Inflammatory macrophage treated with lipopolysaccharide for 4 hours (primary cell): ENCODE data around the gene NSRP1.
"Not testable (repeated sequence)": the region's sequence is repeated elsewhere in the genome, so short reads cannot be mapped to it uniquely, and the experiment has no call there.

Experiments used
- DNase-seq: peaks from one replicate; pipeline ENCODE4 v3.0.0-alpha.2; 2020

Gene NSRP1, protein sequence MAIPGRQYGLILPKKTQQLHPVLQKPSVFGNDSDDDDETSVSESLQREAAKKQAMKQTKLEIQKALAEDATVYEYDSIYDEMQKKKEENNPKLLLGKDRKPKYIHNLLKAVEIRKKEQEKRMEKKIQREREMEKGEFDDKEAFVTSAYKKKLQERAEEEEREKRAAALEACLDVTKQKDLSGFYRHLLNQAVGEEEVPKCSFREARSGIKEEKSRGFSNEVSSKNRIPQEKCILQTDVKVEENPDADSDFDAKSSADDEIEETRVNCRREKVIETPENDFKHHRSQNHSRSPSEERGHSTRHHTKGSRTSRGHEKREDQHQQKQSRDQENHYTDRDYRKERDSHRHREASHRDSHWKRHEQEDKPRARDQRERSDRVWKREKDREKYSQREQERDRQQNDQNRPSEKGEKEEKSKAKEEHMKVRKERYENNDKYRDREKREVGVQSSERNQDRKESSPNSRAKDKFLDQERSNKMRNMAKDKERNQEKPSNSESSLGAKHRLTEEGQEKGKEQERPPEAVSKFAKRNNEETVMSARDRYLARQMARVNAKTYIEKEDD

GRCh38 chr17:30116661-30117551 is at the start of gene NSRP1:
NSRP1 (plus strand) TSS chr17:30116816; CDS start chr17:30116844, 28 bp downstream.
- DNase-seq = peak; percentile 96

DNA sequence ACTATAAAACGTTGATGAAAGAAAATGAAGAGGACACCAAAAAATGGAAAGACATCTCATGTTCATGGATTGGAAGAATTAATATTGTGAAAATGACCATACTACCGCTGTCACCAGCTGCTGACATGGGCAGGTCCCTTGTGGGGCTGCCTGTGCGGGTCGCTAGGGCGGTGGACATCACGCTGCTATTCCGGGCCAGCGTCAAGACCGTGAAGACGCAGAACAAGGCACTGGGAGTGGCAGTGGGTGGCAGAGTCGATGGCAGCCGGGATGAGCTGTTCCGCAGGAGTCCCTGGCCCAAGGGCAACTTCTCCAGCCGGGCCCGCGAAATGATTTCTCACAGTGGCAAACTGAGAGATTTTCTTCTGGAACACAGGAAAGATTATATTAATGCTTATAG is 48.2 kb upstream of the NSRP1 start:
- no peak for DNase-seq

- DNase-seq = no peak
Measured at GRCh38 chr17:30074254-30074653, 42.4 kb upstream of the NSRP1 start.

DNA sequence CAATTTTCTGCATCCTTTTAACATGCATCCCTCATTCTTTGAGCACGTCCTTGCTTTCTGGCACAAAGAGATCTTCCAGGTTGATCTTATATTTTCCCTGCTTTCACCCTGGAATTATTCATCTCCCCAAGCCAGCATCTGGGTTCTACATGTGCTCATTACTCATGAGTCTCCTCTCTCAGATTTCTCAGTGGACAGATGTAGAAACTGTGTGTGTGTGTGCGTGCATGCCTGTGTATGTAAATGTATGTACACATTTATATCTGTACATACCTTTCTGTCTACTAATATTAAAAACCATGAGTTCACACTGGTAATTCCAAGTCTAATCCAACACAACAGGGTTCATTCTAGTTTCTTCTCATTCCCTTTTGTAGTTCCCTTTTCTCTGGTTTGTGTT is 41.9 kb upstream of the NSRP1 start:
- DNase-seq = no peak

DNA sequence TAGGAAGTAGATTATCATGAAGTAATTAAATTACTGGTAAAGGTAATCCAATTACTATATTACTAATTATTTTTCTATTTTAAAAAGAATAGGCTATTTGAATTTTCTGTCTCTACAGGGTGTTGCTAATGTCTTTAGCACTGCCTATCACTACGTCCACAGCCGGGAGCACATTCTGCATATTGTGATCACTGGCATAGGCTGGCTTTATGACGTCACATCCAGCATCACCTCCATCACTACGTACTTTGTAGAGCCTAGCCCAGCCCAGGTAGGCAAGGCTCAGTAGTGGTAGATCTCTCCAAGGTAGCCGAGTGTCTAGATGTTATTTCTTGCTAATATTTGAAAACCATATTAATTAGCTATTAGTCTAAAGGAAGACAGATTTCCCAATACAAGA is 33.8 kb upstream of the NSRP1 start:
- no peak for DNase-seq

DNA sequence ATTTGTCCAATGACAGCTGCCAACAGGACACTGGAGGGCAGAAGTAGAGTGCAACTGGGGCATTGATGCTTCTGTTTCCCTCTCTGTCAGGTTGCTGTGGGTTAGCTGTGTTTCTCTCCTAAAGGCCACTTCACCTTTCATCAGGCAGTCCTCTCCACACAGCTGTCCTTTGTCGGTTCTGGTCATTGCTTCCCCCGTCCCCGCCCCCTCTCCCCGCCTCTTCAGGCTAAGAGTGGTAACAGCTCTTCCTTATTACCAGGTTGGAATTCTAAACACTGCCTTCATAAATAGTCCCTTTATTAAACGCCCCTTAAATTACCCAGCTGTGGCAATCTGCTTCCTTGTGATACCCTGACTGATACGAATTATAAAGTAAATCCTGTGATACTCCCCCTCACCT is 31.8 kb upstream of the NSRP1 start:
- no peak for DNase-seq

DNA sequence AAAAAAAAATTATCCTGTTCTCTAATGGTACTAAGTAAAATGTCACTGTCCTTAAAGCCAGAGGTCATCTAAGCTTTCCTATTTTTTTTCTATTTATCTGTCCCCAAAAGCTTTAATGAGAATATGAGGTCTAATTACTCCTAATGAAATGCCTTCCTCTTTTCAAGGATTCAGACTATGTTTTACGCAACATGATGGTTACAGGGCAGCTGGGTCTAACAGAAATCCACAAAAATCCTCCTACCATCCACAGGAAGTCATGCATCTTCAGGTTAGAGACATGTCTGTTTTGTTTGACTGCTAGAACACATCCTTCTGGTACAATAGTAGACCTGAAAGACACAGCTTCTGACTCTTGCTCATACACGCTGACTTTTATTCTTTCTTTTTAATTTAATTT is 29.7 kb upstream of the NSRP1 start:
- DNase-seq = no peak

GRCh38 chr17:30087431-30087830 is 29.2 kb upstream of the NSRP1 start:
- not testable (repeated sequence) for DNase-seq

- no peak for DNase-seq
Measured at GRCh38 chr17:30091121-30091670, 25.4 kb upstream of the NSRP1 start.

DNA sequence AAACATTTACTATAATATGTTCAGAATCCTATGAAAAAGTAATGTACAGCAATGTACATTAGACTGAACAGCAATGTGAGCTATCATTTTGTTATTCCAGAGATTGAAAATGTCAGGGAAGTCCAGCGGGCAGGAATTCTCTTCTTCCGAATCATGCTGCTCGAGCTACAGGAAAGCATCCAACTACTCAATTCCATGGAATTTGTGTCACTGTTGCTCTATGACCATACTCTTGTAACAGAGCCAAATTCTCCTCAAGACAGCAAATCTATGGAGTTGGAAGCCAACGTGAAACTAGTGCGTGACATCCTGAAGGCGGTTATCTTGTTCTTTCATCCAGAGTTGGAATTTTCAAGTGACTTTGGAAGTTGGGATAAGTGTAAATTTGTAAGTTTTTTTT is 24.8 kb upstream of the NSRP1 start:
- DNase-seq = no peak

DNA sequence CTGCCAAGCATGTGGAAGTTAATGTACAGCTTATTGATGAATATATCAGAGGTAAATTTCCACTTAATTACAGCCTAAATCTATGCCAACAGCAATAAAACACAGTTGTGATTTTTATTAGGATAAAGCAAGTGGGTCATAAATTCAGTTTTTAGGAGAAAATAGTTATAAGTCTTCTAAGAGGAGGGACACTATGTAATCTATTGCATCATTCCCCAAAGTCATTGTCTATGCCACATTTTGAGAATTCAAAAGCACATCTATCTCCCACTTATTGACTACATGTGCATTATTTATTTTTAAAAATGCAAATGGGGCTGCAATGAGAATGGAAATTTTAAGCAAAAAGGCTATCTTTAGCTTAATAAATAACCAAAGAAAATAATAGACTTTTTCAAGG is 23.7 kb upstream of the NSRP1 start:
- no peak for DNase-seq

GRCh38 chr17:30093463-30094147 is 23.0 kb upstream of the NSRP1 start:
- peak; percentile 53 for DNase-seq

DNA sequence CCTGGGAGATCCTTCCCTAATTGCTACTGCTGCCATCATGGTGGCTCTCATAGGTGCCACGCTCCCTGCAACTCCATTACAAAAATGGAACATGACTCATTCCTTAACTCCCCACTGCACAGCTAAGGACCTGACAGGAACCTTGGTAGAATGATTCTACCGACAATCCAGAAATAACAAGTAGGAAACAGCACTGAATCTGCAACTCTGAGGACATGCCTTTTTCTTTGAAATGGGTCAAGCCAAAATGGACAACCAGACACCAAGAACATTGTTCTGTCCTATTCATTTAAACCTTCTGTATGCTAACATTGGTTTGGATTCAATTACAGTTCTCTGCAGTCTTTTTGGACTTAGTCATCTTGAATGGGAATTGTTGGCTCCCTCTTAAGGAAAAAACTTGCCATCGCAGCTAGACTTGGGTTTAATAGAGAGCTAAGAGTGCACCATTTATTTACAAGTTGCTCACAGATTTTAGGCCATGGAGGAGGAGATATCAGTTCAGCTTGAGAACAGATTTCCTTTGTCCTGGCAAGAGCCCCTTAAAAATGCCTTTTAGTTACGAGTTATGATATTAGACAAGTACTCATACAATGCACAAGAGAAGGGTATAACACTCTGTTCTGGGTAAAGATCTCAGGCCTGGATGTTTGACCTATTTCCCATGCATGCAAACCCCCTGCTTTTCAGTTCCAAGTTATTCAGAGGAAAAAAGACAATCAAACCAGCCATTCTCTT is 20.9 kb upstream of the NSRP1 start:
- peak; percentile 56 for DNase-seq

- DNase-seq = no peak
Measured at GRCh38 chr17:30101686-30102390, 14.8 kb upstream of the NSRP1 start.

DNA sequence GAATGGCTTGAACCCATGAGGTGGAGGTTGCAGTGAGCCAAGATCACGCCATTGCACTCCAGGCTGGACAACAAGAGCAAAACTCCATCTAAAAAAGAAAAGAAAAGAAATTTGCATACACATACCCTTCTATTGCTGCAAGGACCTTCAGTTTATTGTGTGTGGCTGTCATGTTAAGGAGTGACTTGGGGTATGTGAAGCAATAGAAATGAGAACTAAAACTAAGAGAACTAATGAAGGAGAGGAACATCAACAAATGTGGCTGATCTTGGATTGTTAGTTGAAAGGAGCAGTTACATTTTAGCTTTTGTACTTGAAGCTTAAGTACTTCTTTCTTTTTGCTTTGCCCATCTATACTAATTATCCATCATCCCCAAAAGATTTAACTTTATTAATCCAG is 12.7 kb upstream of the NSRP1 start:
- peak; percentile 73 for DNase-seq

- peak; percentile 99 for DNase-seq
Measured at GRCh38 chr17:30104575-30105339, 11.9 kb upstream of the NSRP1 start.

DNA sequence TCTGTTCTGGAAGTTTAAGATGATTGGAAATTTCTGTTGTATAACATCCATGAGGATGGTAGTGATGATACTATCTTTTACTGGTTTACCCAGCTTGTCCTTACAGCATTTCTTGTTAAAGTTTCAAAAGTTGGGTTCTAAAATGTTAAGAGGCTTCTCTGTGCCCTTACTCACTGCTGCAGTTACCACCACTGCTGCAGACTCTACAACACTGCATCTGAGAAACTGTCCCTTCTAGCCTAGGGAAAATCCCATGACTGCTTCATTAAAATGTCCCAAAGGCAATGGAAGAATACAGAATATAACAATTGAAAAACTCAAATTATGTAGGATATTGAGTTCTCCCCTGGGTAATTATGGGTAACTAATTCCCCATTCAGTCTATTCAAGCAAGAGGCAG is 3.8 kb upstream of the NSRP1 start:
- peak; percentile 21 for DNase-seq

GRCh38 chr17:30113213-30113612 is 3.4 kb upstream of the NSRP1 start:
- DNase-seq = peak; percentile 32

DNA sequence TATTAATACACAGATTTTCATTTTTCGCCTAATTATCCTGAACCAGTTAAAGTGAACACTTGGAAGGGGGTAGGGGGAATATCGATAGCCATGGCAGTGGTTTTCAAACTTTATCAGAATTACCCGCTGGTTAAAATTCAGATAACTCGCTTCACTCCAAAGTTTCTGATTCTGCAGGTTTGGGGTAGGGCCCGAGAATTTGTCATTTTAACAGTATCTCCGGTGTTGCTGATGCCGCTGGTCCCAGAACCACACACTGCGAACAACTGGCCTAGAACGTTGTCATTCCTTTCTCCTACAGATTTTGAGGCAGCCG is 313 bp upstream of the NSRP1 start:
- DNase-seq = no peak

- DNase-seq = no peak
Measured at GRCh38 chr17:30117675-30118081, 1.1 kb downstream of the NSRP1 start.

- DNase-seq = not testable (repeated sequence)
Measured at GRCh38 chr17:30118635-30119034, 2.0 kb downstream of the NSRP1 start.
